NCI-H1694 treated with DMSO at 0.1 percent for 48 hours (cell line): ENCODE results near the gene BRCA2.

Source experiments
- DNase-seq: peaks from one replicate; lab custom pipeline; 2025; lab: John Stamatoyannopoulos, UW

Gene BRCA2, protein sequence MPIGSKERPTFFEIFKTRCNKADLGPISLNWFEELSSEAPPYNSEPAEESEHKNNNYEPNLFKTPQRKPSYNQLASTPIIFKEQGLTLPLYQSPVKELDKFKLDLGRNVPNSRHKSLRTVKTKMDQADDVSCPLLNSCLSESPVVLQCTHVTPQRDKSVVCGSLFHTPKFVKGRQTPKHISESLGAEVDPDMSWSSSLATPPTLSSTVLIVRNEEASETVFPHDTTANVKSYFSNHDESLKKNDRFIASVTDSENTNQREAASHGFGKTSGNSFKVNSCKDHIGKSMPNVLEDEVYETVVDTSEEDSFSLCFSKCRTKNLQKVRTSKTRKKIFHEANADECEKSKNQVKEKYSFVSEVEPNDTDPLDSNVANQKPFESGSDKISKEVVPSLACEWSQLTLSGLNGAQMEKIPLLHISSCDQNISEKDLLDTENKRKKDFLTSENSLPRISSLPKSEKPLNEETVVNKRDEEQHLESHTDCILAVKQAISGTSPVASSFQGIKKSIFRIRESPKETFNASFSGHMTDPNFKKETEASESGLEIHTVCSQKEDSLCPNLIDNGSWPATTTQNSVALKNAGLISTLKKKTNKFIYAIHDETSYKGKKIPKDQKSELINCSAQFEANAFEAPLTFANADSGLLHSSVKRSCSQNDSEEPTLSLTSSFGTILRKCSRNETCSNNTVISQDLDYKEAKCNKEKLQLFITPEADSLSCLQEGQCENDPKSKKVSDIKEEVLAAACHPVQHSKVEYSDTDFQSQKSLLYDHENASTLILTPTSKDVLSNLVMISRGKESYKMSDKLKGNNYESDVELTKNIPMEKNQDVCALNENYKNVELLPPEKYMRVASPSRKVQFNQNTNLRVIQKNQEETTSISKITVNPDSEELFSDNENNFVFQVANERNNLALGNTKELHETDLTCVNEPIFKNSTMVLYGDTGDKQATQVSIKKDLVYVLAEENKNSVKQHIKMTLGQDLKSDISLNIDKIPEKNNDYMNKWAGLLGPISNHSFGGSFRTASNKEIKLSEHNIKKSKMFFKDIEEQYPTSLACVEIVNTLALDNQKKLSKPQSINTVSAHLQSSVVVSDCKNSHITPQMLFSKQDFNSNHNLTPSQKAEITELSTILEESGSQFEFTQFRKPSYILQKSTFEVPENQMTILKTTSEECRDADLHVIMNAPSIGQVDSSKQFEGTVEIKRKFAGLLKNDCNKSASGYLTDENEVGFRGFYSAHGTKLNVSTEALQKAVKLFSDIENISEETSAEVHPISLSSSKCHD (N-terminal part only)

DNA sequence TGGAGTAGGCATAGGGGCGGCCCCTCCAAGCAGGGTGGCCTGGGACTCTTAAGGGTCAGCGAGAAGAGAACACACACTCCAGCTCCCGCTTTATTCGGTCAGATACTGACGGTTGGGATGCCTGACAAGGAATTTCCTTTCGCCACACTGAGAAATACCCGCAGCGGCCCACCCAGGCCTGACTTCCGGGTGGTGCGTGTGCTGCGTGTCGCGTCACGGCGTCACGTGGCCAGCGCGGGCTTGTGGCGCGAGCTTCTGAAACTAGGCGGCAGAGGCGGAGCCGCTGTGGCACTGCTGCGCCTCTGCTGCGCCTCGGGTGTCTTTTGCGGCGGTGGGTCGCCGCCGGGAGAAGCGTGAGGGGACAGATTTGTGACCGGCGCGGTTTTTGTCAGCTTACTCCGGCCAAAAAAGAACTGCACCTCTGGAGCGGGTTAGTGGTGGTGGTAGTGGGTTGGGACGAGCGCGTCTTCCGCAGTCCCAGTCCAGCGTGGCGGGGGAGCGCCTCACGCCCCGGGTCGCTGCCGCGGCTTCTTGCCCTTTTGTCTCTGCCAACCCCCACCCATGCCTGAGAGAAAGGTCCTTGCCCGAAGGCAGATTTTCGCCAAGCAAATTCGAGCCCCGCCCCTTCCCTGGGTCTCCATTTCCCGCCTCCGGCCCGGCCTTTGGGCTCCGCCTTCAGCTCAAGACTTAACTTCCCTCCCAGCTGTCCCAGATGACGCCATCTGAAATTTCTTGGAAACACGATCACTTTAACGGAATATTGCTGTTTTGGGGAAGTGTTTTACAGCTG lies at the start of gene BRCA2, which contains the start of gene ZAR1L:
Gene BRCA2 (plus strand): TSS at position 271 of the 790 bp plus-strand sequence. CDS start 953 bp downstream, outside the sequence.
Gene ZAR1L (minus strand): TSS at position 126 of the 790 bp plus-strand sequence. CDS start 3,438 bp downstream, outside the sequence.
- DNase-seq, result peak; percentile 57

GRCh38 chr13:32265726-32266125 lies 49.6 kb upstream of the BRCA2 start:
- no peak for DNase-seq

GRCh38 chr13:32266130-32266529 lies 49.2 kb upstream of the BRCA2 start:
- no peak for DNase-seq

- DNase-seq, result no peak
Observed at GRCh38 chr13:32267836-32268439, 47.4 kb upstream of the BRCA2 start.

- DNase-seq, result no peak
Observed at GRCh38 chr13:32272021-32272683, 43.2 kb upstream of the BRCA2 start.

DNA sequence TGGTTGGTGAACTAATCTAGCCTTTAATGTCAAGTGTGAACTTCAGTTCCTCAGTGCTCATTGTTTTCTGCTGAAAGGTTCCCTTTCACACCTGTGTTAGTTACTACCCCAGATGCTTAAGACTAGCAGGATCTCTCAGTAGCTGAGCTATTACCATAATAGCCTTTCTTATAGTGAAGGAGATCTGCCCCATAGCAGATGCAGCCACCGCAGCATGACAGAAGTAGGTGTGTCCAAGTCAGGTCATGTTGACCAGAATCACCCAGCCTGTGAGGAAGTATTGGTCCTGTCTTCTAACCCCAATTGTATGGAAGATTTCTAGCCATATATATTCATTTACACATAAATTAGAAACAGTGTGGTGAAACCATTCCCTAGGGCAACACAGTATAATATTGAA lies 37.5 kb upstream of the BRCA2 start:
- no peak for DNase-seq

DNA sequence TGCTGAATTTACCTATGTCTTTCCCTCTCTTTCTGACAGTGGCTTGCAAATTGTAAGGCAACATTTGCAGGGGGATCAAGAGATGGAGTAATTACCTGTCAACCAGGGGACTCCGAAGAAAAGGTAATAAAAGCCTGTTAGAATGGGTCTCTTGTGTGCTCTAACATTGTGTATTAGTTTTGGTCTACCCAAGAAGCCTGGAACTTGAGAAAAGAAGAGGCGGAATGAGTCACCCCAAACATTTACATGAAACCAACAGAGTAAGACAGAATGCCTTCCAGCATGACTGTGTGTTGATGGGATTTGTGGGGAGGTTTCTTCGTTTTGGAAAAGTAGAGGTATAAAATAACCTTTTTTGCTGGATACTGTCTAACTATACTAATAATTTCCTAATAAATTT lies 36.9 kb upstream of the BRCA2 start:
- DNase-seq, result no peak

DNA sequence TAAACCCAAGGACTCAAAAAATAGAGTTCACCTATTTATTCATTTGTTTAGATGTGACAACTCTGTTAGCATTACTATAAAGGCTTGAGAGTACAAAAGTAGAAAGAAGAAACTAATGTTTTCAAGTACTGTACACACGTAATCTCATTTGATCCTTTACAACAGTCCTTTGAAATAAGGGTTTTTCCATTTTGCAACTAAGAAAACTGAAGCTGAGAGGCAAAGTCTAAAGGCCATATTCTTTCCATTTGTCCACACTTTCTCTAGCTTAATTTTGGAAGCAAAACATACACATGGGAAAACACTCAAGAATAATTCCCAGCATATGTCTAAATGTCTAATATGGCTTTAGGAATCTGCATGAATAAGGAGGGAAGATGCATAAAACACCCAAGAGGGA lies 34.2 kb upstream of the BRCA2 start:
- no peak for DNase-seq

DNA sequence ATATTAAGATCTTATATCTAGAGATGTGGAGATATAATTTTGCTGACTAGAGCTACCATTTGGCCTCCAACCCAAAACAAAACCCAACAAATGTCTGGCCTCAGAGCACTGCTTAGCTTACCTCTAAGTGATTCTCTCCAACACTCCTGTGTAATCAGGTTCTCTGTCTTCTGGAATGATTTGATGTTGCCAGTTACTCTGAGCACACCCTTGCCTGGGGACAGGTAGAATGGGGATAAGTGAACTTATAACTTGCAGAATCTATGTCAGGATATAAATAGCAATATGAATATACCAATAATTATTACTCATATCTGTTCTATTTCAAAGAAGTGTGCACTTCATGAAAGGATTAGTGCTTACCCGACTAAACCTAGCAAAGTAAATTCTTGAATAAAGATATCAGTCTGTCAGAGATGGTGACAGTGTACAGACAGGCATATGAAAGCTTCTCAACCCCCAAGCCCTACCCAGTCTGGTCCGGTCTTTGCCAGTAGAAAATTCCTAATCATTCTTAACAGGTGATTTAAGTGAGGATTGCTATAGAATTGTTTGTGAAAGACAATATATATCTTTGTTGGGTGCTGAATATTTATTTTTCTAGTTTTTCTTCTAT lies 33.1 kb upstream of the BRCA2 start:
- no peak for DNase-seq

DNA sequence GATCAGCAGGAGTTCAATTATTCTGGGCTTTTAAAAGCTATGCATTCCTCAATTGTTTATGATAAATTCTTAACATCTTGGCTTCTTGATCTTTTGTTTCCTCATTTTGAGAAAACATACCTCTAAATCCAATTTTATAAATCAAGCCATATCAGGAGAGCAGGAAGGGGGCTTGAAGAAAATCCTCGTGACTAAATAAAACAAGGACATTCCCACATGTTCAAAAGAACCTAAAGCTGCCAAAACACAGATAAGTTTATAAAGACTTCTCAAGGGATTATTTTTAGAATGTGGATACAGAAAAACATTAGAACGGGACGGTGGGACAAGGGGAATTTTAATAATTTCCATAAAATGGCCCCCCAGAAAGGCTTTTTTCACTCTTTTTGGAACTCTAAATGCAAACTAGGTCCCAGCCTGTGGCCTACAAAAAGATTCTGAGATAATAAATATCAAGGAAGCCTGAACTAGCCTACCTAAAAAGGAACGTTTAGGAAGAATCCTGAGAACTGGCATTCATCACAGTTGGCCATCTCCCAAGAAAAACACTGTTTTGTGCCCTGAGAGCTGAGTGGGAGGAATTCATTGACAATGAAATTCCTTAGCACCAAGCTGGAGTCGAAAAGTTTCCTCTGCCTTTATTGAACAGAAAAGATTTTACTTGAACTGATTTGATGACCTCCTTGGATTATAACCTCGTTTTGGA lies 30.2 kb upstream of the BRCA2 start:
- DNase-seq, result no peak

DNA sequence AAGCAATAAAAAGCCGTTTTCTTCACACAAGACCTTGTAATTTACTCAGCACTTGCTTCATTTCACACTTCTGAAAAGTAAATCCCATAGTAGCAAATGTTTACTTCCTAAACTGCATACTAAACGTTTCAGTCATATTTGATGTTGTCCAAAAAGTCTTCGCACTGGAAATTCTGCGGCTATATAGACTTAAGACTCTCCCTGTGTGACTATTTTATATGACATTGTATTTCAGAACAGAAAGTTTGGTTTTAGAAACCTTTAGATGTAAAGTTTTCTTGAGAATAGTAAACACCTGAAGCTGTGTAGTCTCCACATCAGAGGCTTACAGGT lies 29.7 kb upstream of the BRCA2 start:
- DNase-seq, result no peak

DNA sequence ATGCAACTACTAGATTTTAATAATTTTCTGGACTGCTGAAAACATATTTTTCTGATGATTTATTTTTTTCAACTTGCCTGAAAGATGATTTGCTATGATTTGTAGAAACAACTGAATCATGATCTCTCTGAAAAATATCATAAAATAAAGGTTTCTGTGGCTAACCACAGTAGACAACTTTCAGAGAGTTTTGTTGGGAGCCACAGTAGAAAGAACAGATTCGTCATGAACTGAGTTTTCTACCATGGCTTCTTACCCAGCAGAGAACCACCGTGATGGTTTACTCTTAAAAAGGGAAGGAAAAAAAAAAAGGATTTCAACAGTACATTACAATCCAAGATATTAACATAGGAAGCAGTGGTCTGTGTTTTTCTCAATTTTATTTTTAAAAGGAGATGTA lies 18.1 kb upstream of the BRCA2 start:
- no peak for DNase-seq

GRCh38 chr13:32298695-32299094 lies 16.6 kb upstream of the BRCA2 start:
- no peak for DNase-seq

DNA sequence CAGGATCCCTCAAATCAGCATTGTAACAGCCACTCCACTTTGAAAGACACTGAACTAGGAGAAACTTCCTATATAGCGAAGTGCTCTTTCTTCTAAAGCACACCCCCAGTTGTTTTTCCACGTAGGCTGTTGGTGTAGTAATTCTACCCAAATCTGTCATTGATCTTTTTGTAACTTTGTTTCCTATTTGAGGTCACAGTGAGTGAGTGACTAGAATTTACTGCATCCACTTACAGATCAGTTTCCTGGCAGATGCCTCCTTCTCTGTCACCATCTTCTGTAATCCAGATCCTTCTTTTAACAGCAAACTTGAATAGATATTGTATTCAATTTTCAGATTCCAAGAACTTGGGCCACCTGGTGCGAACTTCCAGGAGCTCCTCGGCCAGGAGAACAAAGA lies 15.4 kb upstream of the BRCA2 start:
- DNase-seq, result no peak

DNA sequence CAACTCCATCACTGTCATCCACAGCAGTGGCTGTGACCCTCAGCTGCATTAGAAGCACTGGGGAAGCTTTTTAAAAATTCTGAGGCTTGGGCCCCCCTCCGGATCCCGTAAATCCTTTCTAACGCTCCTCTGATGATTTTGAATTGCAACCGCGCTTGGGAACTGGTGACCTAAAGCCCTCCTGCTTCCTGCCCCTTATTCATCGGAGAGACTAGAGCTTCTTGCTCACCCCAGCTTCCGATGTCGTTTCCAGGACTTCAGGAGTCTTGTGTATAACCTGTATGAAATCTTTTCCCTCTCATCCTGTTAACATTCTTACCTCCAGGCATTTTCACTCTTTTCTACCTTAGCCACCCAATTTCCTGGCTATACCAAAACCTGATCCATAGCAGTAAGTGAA lies 14.9 kb upstream of the BRCA2 start:
- DNase-seq, result no peak

- DNase-seq, result no peak
Observed at GRCh38 chr13:32300920-32301319, 14.4 kb upstream of the BRCA2 start.

GRCh38 chr13:32302461-32302860 lies 12.8 kb upstream of the BRCA2 start:
- DNase-seq, result no peak

- no peak for DNase-seq
Observed at GRCh38 chr13:32305646-32306045, 9.7 kb upstream of the BRCA2 start.
